Measurements from ENCODE around the gene RMRP. TPM values are rescaled to one million over a fixed set of nuclear protein-coding genes. Genes with fewer than 3 reads are reported as not detected.

The RMRP gene
- total RNA-seq, 1 donor from 2014 or later = 8,462 TPM

DNA sequence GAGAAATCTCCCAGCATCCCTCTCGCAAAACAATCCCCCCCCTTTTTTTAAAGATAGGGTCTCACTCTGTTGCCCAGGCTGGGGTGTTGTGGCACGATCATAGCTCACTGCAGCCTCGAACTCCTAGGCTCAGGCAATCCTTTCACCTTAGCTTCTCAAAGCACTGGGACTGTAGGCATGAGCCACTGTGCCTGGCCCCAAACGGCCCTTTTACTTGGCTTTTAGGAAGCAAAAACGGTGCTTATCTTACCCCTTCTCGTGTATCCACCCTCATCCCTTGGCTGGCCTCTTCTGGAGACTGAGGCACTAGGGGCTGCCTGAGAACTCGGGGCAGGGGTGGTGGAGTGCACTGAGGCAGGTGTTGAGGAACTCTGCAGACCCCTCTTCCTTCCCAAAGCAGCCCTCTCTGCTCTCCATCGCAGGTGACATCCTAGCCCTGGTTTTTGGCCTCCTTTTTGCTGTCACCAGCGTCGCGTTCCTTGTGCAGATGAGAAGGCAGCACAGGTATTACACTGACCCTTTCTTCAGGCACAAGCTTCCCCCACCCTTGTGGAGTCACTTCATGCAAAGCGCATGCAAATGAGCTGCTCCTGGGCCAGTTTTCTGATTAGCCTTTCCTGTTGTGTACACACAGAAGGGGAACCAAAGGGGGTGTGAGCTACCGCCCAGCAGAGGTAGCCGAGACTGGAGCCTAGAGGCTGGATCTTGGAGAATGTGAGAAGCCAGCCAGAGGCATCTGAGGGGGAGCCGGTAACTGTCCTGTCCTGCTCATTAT lies 22.7 kb upstream of the RMRP start:
- Histone ChIP-seq H3K27me3 (no peaks in the 10 kb centered on the region), H3K9me3 (no peaks in the 10 kb centered on the region), H3K27ac (no peak overlapping the region), H3K4me1 (peaks cover 8% of the 10 kb centered on the region), H3K4me3 (no peak overlapping the region), H3K36me3 (peaks cover 0 to 11% of the 10 kb centered on the region in 2 donors)
- TF ChIP-seq POLR2AphosphoS5 (IDR thresholded peaks at IDR 0.05; ENCODE audit: insufficient read depth in 1 of 2, low read depth in 1 of 2) (peak in 1 of 2 donors; percentile 44), CTCF (IDR thresholded peaks at IDR 0.05) (no peak)
- no peak for DNase-seq (ENCODE audit: extremely low spot score in 2 of 2)
- intact Hi-C loops (cut with DNase I) = no loop called here

- TF ChIP-seq CTCF (IDR thresholded peaks at IDR 0.05) (no peak), POLR2A (IDR thresholded peaks at IDR 0.05) (no peak), POLR2AphosphoS5 (IDR thresholded peaks at IDR 0.05; ENCODE audit: insufficient read depth in 1 of 2, low read depth in 1 of 2) (no peak)
- H3K27me3 ChIP-seq = no peaks in the 10 kb centered on the region
- no peak overlapping the region for H3K27ac ChIP-seq
- H3K36me3 ChIP-seq = peaks cover 0 to 5% of the 10 kb centered on the region in 2 donors
- H3K4me1 ChIP-seq = peaks cover 13% of the 10 kb centered on the region
- no peaks in the 10 kb centered on the region for H3K9me3 ChIP-seq
- intact Hi-C loops (cut with DNase I) = no loop called here
- DNase-seq (ENCODE audit: extremely low spot score in 2 of 2) = no peak
- H3K4me3 ChIP-seq = no peak overlapping the region
Measured at GRCh38 chr9:35679766-35680330, 22.0 kb upstream of the RMRP start.

- H3K27me3 ChIP-seq = no peaks in the 10 kb centered on the region
- H3K4me3 ChIP-seq = no peak overlapping the region
- no peaks in the 10 kb centered on the region for H3K36me3 ChIP-seq
- H3K27ac ChIP-seq = no peak overlapping the region
- intact Hi-C loops (cut with DNase I) = no loop called here
- TF ChIP-seq CTCF (IDR thresholded peaks at IDR 0.05) (no peak), POLR2AphosphoS5 (IDR thresholded peaks at IDR 0.05; ENCODE audit: insufficient read depth in 1 of 2, low read depth in 1 of 2) (no peak), POLR2A (IDR thresholded peaks at IDR 0.05) (no peak)
- no peak for DNase-seq (ENCODE audit: extremely low spot score in 2 of 2)
- peaks cover 13% of the 10 kb centered on the region for H3K4me1 ChIP-seq
- no peaks in the 10 kb centered on the region for H3K9me3 ChIP-seq
Measured at GRCh38 chr9:35679091-35679490, 21.3 kb upstream of the RMRP start.

DNA sequence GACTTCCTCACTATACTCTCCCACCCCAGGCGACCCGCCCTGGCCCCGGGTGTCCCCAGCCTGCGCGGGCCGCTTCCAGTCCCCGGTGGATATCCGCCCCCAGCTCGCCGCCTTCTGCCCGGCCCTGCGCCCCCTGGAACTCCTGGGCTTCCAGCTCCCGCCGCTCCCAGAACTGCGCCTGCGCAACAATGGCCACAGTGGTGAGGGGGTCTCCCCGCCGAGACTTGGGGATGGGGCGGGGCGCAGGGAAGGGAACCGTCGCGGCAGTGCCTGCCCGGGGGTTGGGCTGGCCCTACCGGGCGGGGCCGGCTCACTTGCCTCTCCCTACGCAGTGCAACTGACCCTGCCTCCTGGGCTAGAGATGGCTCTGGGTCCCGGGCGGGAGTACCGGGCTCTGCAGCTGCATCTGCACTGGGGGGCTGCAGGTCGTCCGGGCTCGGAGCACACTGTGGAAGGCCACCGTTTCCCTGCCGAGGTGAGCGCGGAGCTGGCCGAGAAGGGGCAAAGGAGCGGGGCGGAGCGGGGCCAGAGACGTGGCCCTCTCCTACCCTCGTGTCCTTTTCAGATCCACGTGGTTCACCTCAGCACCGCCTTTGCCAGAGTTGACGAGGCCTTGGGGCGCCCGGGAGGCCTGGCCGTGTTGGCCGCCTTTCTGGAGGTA lies 18.0 kb upstream of the RMRP start:
- intact Hi-C loops (cut with DNase I) = no loop called here
- peak overlapping the region; percentile 6 for H3K27ac ChIP-seq

More for the DNA sequence above, 18.0 kb upstream of the RMRP start:
- H3K27me3 ChIP-seq = no peaks in the 10 kb centered on the region
- no peak for DNase-seq (ENCODE audit: extremely low spot score in 2 of 2)
- H3K9me3 ChIP-seq = no peaks in the 10 kb centered on the region
- TF ChIP-seq CTCF (IDR thresholded peaks at IDR 0.05) (no peak), POLR2AphosphoS5 (IDR thresholded peaks at IDR 0.05; ENCODE audit: insufficient read depth in 1 of 2, low read depth in 1 of 2) (peak in 1 of 2 donors; percentile 24), POLR2A (IDR thresholded peaks at IDR 0.05) (no peak)
- peaks cover 20% of the 10 kb centered on the region for H3K4me1 ChIP-seq
- peak overlapping the region; percentile 46 to 55 for H3K4me3 ChIP-seq
- H3K36me3 ChIP-seq = no peaks in the 10 kb centered on the region

Data from vagina (tissue), 2 donors.